LNCAP (cell line): Measurements from ENCODE around the gene STAM2.

ENCODE experiments used
- TF ChIP-seq, protein P1 (sequence below): fragments of 450-650 bp; IDR thresholded peaks from 2 replicates; pipeline ENCODE4 v1.5.1; 2017; ENCODE audit warnings: mild to moderate bottlenecking

STAM2 gene

DNA sequence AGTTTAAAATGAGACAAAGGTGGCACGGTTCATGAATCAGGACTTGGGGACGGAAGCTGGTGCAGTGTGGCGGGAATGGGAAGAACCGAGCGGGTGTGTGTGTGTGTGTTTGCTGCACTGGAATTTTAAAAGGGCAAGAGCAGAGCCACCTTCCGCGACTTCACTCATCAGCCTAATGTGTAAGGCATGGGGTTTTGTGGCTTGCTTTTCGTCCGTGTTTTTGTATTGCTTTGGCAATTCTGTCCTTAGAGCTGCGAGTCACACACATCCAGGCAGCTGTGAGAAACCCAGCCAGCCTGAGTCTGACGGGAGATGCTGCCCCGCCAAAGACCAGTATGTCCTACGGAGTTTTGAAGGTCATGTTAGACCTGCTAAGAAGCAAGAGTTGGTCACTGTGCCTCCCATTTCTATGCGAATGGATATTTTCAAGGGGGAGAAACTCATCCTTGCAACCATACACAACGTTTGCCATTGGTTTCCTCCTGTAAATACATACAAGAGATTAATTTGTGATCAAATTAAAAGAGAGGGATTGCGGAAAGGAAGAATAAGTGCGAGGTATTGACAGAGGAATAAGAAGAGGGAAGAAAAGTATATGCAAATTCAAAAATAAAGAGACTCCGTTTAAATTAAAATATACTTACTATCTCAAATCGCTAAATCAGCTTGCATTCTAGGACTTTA lies 76.1 kb downstream of the STAM2 start:
- TF ChIP-seq, protein P1, sequence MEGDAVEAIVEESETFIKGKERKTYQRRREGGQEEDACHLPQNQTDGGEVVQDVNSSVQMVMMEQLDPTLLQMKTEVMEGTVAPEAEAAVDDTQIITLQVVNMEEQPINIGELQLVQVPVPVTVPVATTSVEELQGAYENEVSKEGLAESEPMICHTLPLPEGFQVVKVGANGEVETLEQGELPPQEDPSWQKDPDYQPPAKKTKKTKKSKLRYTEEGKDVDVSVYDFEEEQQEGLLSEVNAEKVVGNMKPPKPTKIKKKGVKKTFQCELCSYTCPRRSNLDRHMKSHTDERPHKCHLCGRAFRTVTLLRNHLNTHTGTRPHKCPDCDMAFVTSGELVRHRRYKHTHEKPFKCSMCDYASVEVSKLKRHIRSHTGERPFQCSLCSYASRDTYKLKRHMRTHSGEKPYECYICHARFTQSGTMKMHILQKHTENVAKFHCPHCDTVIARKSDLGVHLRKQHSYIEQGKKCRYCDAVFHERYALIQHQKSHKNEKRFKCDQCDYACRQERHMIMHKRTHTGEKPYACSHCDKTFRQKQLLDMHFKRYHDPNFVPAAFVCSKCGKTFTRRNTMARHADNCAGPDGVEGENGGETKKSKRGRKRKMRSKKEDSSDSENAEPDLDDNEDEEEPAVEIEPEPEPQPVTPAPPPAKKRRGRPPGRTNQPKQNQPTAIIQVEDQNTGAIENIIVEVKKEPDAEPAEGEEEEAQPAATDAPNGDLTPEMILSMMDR: no peak

DNA sequence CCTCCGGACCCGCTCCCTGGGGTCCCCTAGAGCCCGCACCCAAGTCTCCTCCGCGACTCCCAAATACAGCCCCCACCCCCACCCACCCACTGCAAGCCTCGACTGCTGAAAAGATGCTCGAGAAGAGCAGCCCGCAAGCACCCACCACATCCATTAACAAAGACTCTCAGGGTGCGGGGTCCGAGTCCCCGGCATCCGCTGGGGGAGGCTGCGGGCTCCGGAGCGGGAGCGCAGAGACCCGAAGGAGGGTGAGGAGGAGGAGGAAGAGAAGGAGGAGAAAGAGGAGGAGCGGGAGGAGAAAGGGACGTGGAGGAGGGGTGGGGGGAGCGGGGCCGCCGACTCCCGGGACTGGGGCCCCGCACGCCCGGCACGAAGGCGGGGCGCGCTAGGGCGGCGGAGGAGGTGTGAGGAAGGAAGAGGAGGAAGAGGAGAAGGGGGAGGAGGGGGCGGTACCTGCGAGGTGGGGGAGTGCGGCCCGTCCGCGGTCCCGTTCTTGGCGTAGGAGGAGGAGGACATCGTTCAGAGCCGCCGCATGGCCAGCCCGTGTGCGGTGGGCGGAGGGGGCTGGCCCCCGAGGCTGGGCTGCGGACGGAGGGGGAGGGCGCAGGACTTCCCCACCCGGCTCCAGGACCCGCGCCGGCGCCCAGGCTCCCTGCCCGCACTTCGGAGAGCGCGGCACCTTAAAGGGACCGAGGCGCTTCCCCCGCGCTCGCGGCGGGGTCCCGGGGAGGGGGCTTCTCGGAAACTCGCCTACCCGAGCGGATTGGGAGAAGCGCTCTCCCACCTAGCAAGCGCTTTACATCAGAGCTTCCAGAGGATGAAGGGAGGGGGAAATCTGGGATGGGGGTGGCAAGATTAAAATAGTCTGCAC lies 76.8 kb downstream of the STAM2 start, which contains the start of gene CACNB4:
TSS of gene CACNB4 (minus strand) at position 549 of the 871 bp plus-strand sequence.
- TF ChIP-seq, protein P1: no peak

DNA sequence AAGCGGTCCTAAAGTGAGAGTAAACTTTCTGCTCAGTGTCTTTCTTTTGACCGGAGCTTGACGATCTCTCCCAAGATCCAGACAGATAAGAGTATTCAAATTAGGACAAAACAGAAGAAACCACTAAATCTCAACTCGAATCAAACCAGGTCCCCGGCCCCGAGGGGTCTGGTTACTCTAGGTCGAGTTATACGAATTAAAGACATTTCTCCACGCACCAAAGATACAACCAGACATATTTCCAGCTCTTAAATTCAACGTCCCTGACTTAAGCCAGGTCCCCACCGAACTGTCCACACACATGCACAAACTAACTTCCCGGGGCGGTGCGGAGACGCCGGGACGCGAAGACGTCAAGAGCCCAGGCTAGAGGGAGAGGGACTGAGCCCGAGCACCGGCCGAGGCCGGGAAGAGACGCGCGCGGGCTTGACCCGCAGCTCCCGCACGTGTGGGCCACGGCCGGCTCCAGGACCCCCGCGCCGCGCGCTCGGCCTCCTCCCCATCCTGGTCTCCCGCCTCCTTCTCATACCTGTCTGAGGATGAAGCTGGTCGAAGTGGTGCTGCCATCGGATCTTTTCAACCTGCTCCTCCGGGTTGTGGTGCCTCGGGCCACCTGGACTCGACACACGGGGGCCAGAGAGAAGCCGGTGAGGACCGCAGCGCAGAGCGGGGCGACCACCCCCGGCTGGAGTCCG lies 77.6 kb downstream of the STAM2 start:
- TF ChIP-seq, protein P1: no peak

- TF ChIP-seq, protein P1: no peak
These were observed 78.2 kb downstream of the STAM2 start for GRCh38 chr2:152097290-152097800.

- TF ChIP-seq, protein P1: no peak
These were observed 80.4 kb downstream of the STAM2 start for GRCh38 chr2:152095146-152095545.

- TF ChIP-seq, protein P1: no peak
These were observed 81.5 kb downstream of the STAM2 start for GRCh38 chr2:152094014-152094413.

DNA sequence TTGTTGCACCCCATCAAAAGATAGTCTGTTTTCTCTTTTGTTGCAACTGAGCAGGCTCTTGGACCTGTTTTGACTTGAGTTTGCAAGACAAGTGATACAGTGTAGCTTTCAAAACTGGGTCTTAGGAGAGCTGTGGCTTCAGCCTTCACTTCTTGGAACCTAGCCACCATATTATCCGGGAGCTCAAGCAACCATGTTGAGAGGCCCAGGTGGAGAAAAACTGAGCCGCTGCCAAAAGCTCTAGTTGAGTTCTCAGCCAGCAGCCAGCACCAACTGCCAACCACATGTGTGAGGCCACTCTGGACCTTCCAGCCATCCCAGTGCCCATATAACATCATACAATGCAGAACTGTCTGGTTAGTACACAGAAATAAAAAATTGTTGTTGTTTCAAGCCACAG lies 82.1 kb downstream of the STAM2 start:
- TF ChIP-seq, protein P1: no peak
